GM11168 (cell line): ENCODE measurements around the gene OGFR.

Experiments used
- in situ Hi-C: fragments of 300-500 bp; cut with MboI; formaldehyde crosslinking; loops from one replicate; pipeline ENCODE4 v1.12.0; 2022; ENCODE audit warnings: low sequenced_read_pairs; ENCODE audit not compliant: unreplicated experiment

Gene OGFR

DNA sequence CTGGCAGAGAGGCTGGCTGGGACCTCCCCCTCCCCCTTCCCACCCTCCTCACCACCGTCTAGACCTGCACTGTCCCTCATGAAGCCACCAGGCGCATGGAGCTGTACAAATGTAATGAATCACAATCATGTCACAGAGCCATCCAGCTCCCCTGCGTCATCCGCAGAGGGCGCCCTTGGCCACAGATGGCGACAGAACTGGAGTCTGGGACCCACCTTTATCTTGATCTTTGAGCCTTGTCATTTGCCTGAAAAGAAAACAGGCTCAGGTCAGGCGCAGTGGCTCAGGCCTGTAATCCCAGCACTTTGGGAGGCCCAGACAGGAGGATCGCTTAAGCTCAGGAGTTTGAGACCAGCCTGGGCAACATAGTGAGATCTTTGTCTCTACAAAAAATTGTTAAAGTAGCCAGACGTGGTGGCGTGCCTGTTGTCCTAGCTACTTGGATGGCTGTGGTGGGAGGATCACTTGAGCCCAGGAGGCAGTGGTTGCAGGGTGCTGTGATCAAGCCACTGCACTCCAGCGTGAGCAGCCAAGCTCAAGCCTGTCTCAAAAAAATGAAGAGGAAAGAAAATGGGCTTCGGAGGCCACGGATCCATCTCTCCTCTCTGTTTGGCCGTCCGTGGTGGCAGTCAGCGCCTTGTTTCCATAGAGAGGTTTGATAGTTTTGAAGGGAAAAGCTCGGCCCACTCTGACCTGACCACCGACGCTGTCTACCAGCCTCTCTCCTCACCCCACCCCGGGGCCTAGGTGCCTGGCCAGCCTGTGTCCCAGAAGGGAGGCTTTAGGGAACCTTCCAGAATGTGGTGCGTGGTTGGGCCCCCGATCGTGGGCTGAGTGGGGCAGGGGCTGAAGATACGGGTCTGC is 18.4 kb downstream of the OGFR start:
- in situ Hi-C loops: no loop called here

DNA sequence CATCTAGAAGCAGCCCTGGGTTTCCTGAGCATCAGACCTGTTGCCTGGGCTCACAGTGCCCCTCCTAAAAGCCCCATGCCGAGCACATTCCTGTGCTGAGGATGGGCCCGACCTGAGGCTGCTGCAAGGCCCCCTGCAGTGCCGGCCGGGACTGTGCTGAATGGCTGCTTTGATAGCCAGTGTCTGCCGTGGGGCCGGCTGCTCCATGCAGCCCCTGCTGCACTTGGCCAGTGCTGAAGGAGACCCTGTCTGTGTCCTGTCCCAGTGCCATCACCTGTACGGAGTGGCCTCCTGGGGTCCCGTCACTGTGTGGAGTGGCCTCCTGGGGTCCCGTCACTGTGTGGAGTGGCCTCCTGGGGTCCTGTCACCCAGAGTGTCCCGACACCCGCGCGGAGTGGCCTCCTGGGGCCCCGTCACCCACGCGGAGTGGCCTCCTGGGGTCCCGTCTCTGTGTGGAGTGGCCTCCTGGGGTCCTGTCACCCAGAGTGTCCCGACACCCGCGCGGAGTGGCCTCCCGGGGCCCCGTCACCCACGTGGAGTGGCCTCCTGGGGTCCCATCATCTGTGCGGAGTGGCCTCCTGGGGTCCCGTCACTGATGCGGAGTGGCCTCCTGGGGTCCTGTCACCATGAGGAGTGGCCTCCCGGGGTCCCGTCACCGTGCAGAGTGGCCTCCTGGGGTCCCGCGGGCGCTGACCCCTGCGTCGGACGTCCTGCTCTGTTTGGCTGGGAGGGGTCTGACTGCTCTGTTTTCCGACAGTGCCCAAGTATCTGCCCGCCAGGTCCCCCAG is 19.2 kb downstream of the OGFR start:
- in situ Hi-C loops: no loop called here

DNA sequence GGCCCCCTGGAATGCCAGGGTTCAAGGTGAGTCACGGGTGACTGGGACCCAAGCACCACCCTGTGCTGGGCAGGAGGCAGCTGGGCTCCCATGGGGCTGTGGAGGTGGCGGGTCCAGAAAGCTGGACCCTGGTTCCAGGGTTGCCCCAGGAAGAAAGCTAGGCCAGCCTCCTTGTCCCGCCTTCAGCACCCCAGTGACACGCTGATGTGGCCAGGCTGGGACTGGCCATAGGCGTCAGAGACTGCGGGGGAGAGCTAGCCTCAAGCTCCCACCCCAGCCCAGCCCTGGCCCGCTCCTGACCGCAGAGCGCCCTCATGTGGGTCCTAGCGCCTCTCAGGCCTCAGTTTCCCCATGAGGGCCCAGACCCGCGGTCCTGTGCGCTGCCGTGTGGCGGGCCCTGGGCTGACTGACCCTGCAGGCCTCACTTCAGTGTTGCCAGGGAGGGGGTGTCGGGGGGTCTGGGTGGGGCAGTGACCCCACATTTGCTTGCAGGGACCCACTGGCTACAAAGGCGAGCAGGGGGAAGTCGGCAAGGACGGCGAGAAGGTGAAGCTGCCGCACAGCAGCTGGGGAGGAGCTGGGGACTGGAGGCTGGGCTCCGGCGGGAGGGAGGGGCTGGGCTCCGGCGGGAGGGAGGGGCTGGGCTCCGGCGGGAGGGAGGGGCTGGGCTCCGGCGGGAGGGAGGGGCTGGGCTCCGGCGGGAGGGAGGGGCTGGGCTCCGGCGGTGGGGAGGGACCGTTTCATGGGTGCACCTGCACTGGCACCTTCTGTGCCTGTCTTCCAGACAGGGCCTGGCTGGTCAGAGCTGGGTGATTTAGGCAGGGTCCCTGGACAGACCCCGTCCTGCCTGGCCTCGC is 20.1 kb downstream of the OGFR start:
- in situ Hi-C loops: no loop called here

- in situ Hi-C loops: no loop called here
Measured at GRCh38 chr20:62825333-62825985, 20.8 kb downstream of the OGFR start.

DNA sequence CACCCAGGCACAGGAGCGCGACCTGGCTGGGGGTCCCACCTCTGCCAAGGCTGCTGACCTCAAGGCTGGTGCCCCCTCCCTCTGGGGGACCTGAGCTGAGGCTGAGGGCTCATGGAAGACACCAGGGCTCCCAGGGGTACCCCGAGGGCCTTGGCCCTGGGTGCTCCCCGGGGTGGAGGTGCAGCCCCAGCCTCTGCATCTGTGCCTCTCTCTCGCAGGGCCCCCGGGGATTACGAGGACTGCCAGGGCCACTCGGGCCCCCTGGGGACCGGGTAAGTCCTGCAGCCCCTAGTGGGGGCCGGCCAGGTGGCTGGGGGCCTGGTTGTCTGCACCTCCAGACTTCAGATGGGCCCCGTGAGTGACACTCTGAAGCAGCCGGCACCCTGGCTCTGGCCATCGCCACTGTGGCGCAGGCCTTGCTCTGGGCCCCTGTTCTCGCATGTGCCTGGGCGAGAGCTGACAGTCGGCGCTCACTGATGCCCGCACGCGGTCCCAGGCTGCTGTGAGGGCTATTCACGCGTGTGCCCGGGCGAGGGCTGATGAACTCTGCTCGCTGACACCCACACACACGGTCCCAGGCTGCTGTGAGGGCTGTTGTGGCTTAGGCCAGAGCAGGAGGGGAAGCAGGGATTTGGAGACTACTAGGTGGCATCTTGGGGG is 21.5 kb downstream of the OGFR start:
- in situ Hi-C loops: no loop called here

DNA sequence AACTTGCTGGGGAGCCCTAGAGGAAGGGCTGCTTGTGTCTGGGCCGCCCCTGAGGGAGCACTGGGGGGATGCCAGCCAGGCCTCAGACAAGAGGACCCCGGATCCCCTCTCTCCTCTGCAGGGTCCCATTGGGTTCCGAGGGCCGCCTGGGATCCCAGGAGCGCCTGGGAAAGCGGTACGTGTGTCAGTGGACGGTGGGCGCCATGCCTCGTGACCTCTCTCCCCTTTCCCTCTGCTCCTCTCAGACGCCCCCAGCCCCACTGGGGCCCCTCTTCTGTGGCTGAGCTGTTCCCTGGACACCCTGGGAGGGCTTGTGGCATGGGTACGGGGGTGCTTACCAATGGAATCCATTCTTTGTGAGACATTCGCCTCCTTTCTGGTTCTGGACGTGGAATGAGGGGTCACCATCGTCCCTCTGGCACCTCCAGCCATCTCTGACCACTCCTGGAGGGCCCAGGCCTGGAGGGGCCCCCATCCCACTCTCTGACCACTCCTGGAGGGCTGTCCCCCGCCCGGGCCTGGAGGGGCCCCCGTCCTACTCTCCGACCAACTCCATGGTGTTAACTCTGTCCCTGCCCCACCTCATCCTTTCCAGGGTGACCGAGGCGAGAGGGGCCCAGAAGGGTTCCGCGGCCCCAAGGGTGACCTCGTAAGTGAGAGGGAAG is 22.1 kb downstream of the OGFR start:
- in situ Hi-C loops: no loop called here

DNA sequence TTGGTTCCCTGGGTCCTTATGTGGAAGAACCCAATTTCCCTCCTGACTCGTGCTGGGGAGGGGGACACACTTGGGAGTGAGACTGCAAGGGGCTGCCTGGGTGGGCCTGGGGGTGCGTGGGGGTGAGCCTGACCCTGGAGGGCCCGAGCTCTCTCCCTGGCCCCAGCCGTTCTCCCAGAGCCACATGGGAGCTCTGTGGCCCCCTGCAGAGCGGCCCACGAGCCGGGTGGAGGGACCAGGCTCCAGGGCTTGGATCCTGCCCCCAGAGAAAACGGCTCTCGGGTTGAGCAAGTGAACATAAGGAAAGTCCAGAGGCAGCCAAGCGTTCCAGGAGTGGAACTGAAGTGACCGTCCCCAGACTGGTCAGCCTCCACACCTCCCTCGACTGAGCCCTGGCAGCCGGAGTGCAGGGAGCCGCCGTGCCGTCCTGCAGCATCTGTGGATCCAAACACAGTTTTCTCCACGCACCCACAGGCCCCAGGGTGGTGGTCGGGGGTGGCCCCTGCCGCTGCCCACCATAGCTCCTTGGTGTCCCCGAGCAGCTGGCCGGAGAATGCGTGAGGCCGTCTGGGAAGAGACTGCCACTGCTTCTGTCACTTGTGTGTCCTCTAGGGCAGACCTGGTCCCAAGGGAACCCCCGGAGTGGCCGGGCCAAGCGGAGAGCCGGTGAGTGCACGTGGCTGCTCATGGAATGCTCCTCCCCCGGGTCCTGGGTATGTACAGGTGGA is 22.8 kb downstream of the OGFR start:
- in situ Hi-C loops: no loop called here

GRCh38 chr20:62828051-62828450 is 23.4 kb downstream of the OGFR start:
- in situ Hi-C loops: no loop called here

DNA sequence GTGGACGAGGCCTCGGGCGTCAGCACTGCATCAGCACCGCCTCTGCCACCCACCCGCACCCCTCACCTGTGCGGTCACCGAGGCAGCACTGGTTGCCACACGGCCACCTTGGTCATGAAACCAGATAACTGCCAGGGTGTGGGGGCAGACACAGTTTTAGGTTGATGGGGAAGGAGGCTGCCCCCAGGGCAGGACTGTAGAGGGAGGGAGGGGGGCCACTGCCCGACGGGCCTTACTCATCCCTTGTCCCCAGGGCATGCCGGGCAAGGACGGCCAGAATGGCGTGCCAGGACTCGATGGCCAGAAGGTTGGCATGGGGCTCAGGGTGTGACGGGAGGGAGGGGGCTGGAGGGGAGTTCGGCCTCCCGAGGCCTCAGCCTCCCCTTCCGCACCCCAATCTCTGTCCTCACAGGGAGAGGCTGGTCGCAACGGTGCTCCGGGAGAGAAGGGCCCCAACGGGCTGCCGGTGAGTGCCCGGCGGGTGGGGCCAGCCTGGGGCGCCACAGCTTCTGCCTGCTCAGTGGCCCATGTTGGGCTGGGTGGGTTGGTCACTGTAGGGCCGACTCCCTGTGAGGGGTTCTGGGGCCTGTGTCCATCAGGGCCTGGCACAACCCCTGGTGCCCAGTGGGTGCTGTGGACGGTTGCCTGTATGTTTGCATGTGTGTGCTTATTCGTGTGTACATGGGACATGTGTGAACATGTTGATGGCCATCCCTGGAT is 24.0 kb downstream of the OGFR start:
- in situ Hi-C loops: no loop called here

DNA sequence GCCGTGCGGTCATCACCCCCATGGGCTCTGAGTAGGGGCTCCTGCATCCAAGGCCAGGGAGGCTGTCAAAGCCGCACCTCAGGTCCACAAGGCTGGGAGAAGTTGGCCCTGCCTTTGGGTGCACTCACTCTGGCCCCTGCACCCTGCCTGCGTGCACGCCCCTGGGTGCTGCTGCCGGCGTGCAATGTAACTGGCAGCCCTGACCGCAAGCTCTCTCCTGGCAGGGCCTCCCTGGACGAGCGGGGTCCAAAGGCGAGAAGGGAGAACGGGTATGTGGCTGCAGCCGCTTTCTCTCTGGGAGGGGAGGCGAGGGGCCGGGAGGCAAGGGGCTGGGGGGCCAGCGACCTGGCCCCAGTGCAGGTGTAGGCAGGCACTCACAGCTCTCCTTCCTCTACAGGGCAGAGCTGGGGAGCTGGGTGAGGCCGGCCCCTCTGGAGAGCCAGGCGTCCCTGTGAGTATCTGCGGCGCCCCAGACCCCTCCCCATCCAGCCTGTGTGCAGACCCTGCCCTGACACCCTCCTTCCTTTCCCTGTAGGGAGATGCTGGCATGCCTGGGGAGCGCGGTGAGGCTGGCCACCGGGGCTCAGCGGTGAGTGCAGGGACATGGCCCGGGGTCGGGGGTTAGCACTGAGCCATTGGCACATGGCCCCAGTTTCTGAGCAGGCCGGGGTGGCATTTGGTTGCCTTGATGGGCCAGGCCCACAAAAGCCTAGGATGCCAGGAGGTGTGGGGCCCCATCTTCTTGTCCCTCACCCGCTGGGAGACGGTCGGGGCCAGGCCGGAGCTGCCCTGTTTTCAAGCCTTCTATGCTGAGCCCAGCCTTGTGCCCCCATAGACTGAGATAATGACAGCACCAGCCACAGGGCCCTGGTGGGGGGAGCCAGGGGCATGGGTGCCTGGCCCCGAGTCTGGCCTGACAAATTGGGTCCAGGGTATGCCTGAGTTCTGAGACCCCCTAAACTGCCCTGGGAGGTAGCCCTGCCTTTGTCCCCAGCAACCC is 24.9 kb downstream of the OGFR start:
- in situ Hi-C loops: no loop called here

DNA sequence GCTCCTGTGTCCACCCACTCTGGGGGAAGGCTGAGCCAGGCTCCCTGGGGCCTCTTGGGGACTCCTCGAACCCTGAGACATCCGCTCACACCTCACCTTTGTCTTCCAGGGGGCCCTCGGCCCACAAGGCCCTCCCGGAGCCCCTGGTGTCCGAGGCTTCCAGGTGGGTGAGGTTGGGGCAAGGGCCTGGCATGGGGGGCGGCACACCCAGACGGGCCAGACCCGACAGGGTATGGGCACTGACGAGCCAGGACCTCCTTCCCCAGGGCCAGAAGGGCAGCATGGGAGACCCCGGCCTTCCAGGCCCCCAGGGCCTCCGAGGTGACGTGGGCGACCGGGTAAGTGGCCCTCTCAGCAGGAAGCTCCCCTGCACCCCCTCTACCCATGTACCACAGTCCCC is 25.6 kb downstream of the OGFR start:
- in situ Hi-C loops: no loop called here

- in situ Hi-C loops: no loop called here
Measured at GRCh38 chr20:62830821-62831220, 26.2 kb downstream of the OGFR start.

DNA sequence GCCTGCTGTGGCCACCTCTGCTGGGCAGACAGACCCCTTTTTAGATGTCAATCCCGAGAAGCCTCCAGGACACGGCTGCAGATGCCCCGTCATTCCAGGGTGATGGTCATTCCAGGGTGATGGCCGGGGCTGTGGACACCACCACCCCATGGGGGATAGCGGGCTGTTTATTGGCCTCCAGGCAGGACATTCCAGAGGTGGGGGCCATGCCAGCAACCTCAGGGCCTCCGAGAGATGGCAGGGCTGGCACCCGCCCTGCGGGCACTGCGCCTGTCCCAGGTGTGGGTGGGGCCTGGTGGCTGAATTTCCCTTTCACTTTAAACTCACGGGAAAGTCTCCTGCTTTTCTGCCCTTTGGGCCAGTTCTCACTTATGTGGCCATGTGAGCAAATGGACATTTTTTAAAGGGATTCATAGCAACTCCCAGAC is 26.7 kb downstream of the OGFR start:
- in situ Hi-C loops: no loop called here

- in situ Hi-C loops: no loop called here
Measured at GRCh38 chr20:62831854-62832211, 27.2 kb downstream of the OGFR start.

- in situ Hi-C loops: no loop called here
Measured at GRCh38 chr20:62832212-62832922, 27.7 kb downstream of the OGFR start.

- in situ Hi-C loops: no loop called here
Measured at GRCh38 chr20:62832951-62833391, 28.3 kb downstream of the OGFR start.
